HG03378 (cell line): ENCODE data around the gene AATK.

Experiments
- ATAC-seq: cut with Tn5 transposase; IDR thresholded peaks from one replicate; pipeline ENCODE4 v1.9.1; 2021; ENCODE audit warnings: mild to moderate bottlenecking, moderate library complexity; ENCODE audit not compliant: unreplicated experiment

The AATK gene, protein sequence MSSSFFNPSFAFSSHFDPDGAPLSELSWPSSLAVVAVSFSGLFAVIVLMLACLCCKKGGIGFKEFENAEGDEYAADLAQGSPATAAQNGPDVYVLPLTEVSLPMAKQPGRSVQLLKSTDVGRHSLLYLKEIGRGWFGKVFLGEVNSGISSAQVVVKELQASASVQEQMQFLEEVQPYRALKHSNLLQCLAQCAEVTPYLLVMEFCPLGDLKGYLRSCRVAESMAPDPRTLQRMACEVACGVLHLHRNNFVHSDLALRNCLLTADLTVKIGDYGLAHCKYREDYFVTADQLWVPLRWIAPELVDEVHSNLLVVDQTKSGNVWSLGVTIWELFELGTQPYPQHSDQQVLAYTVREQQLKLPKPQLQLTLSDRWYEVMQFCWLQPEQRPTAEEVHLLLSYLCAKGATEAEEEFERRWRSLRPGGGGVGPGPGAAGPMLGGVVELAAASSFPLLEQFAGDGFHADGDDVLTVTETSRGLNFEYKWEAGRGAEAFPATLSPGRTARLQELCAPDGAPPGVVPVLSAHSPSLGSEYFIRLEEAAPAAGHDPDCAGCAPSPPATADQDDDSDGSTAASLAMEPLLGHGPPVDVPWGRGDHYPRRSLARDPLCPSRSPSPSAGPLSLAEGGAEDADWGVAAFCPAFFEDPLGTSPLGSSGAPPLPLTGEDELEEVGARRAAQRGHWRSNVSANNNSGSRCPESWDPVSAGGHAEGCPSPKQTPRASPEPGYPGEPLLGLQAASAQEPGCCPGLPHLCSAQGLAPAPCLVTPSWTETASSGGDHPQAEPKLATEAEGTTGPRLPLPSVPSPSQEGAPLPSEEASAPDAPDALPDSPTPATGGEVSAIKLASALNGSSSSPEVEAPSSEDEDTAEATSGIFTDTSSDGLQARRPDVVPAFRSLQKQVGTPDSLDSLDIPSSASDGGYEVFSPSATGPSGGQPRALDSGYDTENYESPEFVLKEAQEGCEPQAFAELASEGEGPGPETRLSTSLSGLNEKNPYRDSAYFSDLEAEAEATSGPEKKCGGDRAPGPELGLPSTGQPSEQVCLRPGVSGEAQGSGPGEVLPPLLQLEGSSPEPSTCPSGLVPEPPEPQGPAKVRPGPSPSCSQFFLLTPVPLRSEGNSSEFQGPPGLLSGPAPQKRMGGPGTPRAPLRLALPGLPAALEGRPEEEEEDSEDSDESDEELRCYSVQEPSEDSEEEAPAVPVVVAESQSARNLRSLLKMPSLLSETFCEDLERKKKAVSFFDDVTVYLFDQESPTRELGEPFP (N-terminal part only)

DNA sequence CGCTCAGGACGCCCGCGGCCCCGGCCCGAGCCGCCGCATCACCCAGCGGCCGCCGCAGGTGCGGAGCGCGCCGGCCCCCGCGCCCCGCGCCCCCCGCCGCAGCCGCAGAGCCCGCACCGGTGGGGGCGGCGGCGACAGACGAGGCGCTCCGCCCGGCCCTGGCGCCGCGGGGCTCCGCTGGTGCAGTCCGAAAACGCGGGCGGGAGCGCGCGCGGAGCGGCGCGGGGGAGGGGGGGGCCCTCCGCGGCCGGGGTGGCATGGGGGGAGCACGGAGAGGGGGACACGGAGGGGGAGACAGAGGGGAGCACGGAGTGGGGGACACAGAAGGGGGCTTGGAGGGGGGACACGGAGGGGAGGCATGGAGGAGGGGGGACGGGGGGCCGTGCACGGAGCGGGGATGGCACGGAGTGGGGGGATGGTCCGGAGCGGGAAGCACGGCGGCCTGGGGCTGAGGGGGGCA lies at the start of gene AATK:
Gene AATK (minus strand): TSS at position 189 of the 460 bp plus-strand sequence. CDS start 229 bp downstream, outside the sequence.
- no peak for ATAC-seq

- ATAC-seq, result no peak
These were observed 48.0 kb upstream of the AATK start for GRCh38 chr17:81213978-81214377.

GRCh38 chr17:81212365-81212764 lies 46.3 kb upstream of the AATK start:
- ATAC-seq, result no peak

- ATAC-seq, result no peak
These were observed 44.8 kb upstream of the AATK start for GRCh38 chr17:81210868-81211267.

DNA sequence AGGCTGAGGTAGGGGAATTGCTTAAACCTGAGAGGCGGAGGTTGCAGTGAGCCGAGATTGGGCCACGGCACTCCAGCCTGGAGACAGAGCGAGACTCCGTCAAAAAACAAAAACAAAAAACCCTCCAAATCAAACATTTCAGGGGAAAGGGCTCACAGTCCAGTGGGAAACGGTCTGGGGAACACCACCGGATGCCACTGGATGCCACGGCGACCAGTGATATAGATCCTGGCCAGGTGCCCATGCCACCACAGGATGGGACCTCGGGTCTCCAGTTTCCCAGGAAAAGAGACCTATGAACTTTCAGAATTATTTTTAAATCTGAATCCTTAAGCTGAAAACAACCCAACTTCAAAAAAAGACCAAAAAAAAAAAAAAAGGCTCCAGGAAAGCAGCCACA lies 44.4 kb upstream of the AATK start:
- ATAC-seq, result no peak

GRCh38 chr17:81209141-81209540 lies 43.1 kb upstream of the AATK start:
- ATAC-seq, result no peak

- no peak for ATAC-seq
These were observed 42.6 kb upstream of the AATK start for GRCh38 chr17:81208651-81209050.

DNA sequence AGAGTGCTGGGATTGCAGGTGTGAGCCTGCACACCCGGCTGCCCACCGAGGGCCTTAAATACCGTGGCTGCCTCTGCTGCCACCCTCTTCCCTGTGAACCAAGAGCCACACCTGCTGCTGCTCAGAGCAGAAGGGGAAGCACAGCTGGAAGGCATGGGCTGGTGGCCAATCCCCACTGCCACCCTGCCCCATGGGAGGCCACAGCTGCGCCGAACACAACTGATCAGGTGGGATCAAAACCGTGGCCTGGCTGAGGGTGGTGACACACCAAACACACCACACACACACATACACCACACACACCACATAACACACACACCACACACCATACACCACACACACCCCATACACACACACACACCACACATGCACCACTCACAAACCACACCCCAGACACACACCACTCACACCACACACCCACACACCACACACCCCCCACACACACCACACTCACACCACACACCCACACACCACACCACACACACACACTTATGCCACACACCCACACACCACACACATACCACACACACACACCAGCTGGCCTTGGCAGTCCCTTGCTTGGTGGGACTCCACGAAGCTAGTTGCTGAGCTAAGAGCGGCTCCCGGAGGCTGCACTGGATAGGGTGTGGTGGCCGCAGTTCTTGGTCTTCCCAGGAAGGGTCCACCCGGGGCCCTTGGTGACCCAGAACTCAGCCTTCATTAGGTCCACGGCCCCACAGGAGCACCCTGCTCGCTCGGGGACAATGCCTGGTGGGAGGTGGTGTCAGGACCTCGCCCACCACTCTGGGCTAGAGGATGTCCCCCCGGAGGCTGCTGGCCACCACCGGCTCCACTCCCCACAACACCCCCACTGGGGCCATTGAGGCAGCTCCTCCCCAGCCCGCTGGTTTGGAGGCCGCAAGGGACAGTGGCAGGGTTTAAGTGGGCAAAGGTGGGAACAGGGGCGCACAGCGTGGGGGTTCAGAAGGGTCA lies 41.9 kb upstream of the AATK start:
- ATAC-seq, result no peak

- ATAC-seq, result no peak
These were observed 40.6 kb upstream of the AATK start for GRCh38 chr17:81206657-81207056.

- no peak for ATAC-seq
These were observed 40.1 kb upstream of the AATK start for GRCh38 chr17:81206166-81206565.

DNA sequence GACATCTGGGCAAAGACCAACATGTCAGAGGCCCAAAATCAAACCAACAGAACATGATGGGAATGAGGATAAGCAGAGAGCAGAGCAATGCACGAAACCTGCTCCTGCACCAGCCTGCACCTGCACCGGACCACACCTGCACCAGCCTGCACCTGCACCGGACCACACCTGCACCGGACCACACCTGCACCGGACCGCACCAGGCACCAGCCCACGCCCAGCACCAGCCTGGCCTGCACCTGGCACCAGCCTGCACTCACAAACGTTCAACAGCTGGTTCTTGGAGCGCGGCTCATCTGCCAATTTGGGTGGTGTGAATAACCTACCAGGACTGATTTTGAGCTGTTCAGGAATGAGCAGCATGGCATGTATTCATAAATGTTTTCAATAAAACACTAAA lies 38.6 kb upstream of the AATK start:
- no peak for ATAC-seq

DNA sequence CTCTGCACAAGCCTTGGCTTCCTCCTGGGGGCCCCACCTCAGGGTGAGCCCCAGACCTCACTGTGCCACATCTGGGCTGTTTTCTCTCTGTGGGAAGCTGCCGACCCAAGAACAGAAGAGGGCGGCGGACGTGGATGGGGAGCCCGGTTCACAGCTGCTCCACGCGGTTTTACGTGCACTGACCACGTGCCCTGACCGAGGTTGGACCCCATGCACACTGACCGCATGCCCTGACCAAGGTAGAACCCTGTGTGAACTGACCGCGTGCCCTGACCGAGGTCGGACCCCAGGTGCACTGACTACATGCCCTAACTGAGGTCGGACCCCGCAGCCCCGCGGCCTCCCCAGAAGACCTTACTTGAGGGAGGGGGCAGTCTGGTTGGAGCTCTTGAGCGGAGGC lies 37.1 kb upstream of the AATK start:
- ATAC-seq, result no peak

DNA sequence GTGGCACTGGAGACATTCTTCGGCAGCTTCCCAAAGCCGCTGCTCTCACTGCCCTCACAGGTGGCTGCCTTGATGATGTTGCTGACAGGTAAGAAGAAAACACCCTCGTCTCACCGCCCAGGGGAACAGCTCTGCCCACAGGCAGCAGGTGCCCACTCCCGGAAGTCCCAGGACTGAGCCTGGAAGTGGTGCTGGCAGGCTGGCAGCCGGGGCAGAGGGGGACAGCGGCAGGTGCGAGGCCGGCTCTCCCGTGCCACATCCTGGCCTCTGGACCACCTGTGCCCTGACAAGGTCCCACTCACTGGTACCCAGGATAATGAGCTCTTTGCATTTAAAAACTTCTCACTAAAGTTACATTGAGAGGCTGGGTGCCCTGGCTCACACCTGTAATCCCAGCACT lies 36.3 kb upstream of the AATK start:
- ATAC-seq, result no peak

- ATAC-seq, result no peak
These were observed 34.9 kb upstream of the AATK start for GRCh38 chr17:81200695-81201580.

DNA sequence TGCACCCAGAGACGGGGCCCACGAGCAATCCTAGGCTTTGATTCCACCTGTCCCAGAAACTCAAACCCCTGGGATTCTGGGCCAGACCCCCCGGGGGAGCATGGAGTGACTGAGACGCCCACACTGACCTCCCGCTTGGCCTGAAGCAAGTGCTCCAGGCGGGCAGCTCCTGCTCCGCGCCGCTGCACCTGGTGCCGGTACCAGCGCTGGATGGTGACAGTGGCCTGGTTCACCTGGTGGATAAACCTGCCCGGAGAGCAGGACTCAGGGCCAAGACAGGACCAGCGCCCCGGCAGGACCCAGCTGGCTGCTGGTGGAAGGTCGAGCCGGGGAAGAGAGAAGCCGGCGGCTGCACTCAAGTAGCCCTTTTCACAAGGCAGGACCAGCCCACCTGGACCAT lies 34.2 kb upstream of the AATK start:
- no peak for ATAC-seq

DNA sequence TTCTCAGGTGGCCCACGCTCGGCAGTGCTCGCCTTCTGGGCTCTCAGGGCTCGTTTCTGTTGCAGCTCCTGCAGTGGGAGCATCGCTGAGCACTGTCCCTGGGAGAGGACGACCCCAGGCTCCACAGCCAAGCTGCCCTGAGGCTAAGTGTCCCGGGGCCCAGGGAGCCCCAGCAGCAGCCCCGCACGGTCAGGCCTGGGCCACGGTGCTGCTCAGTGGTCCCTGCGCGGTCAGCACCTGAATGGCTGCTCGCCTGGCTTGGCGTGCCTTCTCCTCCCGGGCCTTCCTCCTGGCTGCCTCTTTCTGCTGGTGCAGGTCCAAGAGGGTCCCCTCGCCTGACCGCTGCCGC lies 33.4 kb upstream of the AATK start:
- ATAC-seq, result no peak

DNA sequence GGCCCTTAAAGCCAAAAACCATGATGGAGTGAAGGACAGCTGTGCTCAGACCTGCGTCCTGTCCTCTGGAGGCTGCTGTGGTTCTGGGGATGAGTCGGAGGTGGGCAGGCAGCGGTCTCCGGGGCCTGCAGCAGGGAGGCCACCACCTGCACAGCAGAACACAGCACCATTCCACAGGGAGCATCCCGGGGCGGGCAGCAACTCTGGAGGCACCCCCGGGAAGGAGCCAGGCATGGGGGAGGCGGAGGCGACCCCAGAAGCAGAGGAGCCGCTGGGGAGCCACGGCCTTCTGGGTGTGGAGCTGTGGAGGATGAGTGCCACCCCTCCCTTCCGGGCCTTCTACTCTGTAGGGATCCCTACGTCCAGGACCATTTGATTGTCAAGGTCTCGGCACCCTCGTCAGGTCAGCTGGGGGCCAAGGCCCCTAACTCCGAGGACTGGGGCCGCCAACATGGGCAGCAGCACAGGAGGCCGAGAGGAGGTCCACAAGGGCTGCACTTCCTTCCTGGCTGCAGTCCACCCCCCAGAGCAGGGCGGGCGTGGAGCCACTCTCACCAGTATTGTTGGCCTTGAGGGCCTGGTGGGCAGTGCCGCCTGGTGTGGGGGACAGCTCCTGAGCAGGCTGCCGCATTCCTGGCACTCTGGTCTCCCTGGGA lies 32.9 kb upstream of the AATK start:
- ATAC-seq, result no peak

DNA sequence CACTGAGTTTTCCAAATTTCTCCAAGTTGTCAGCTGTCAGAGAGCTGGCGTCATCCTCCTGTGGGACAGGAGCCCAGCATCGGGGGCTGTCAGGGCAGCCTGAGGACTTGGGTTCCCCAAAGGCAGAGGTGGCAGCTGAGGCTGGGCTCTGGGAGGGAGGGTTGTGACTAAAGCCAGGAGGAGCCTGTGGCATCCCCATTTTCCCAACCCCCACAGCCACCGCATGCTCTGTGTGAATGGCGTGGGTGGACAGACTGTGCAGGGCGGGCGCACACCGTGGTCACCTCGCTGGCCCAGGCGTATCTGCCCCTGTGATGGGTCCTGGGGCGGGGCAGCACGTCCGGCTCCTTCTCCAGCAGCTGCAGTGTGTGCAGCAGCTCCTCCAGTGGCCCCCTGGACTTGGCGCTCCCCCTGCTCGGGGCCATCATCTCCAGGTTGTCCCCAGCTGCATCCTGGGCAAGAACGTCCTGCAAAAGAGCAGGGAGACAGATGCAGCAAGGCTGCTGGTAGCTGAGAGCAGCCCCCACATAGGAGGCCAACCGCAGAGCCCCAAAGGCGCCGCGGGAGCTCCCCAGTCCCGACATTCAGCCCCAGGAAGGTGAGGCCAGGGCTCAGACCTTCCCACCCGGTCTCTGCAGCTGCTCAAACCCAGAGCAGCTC lies 31.9 kb upstream of the AATK start:
- ATAC-seq, result no peak
